HUES6 (cell line): ENCODE results near the gene EPB41L4A.
A peak's percentile ranks its signal among the peaks of the same experiment; 100 is the strongest.
"Not testable (repeated sequence)": the region's sequence is repeated elsewhere in the genome, so short reads cannot be mapped to it uniquely, and the experiment has no call there.

Experiments used
- H3K27ac ChIP-seq: 2 replicates; pipeline ENCODE4 v1.7.0; 2013; ENCODE audit warnings: low read depth, mild to moderate bottlenecking, low read length, inconsistent platforms
- H3K27me3 ChIP-seq: 2 replicates; pipeline ENCODE4 v1.6.1; 2013; ENCODE audit warnings: low read length; ENCODE audit not compliant: control insufficient read depth, insufficient read depth
- H3K36me3 ChIP-seq: 2 replicates; pipeline ENCODE4 v1.6.1; 2013; ENCODE audit warnings: low read length; ENCODE audit not compliant: control insufficient read depth, insufficient read depth
- H3K4me1 ChIP-seq: 2 replicates; pipeline ENCODE4 v1.6.1; 2013; ENCODE audit warnings: low read length; ENCODE audit not compliant: control insufficient read depth, insufficient read depth
- H3K4me3 ChIP-seq: 2 replicates; pipeline ENCODE4 v1.5.1; 2013; ENCODE audit warnings: low read depth, low read length
- H3K9ac ChIP-seq: one replicate; pipeline ENCODE4 v1.6.1; 2013; ENCODE audit warnings: mild to moderate bottlenecking, low read length
- H3K9me3 ChIP-seq: 2 replicates; pipeline ENCODE4 v1.6.1; 2013; ENCODE audit warnings: low read depth, low read length; ENCODE audit not compliant: control insufficient read depth, insufficient read depth

The EPB41L4A gene

GRCh38 chr5:112419164-112419985, at the start of gene EPB41L4A:
TSS of gene EPB41L4A (minus strand) at chr5:112419277. CDS start at chr5:112419039, 238 bp downstream.
- peak within 1 kb of the TSS; percentile 76 for H3K9ac ChIP-seq
- no peaks in the 10 kb centered on the region for H3K9me3 ChIP-seq
- no peaks in the 10 kb centered on the region for H3K4me1 ChIP-seq
- no peak within 1 kb of the TSS for H3K27ac ChIP-seq
- no peaks in the 10 kb centered on the region for H3K36me3 ChIP-seq
- H3K27me3 ChIP-seq: peaks cover 58% of the 10 kb centered on the region
- peak within 1 kb of the TSS; percentile 80 for H3K4me3 ChIP-seq

GRCh38 chr5:112467485-112467884, 48.4 kb upstream of the EPB41L4A start:
- H3K4me1 ChIP-seq: no peaks in the 10 kb centered on the region
- H3K9me3 ChIP-seq: peaks cover 8% of the 10 kb centered on the region
- H3K36me3 ChIP-seq: no peaks in the 10 kb centered on the region
- H3K27me3 ChIP-seq: no peaks in the 10 kb centered on the region
- H3K27ac ChIP-seq: no peak overlapping the region
- no peak overlapping the region for H3K4me3 ChIP-seq
- H3K9ac ChIP-seq: no peak overlapping the region

- not testable (repeated sequence) for H3K9ac ChIP-seq, H3K36me3 ChIP-seq, H3K27me3 ChIP-seq, H3K27ac ChIP-seq, H3K4me3 ChIP-seq, H3K4me1 ChIP-seq, H3K9me3 ChIP-seq
These were observed 47.2 kb upstream of the EPB41L4A start for GRCh38 chr5:112466261-112466660.

GRCh38 chr5:112447187-112447760, 28.2 kb upstream of the EPB41L4A start:
- not testable (repeated sequence) for H3K4me3 ChIP-seq, H3K9ac ChIP-seq, H3K9me3 ChIP-seq, H3K4me1 ChIP-seq, H3K27ac ChIP-seq, H3K27me3 ChIP-seq, H3K36me3 ChIP-seq

- no peaks in the 10 kb centered on the region for H3K27me3 ChIP-seq
- H3K27ac ChIP-seq: no peak overlapping the region
- H3K36me3 ChIP-seq: no peaks in the 10 kb centered on the region
- no peaks in the 10 kb centered on the region for H3K4me1 ChIP-seq
- no peak overlapping the region for H3K9ac ChIP-seq
- no peak overlapping the region for H3K4me3 ChIP-seq
- peaks cover 2% of the 10 kb centered on the region; the same call in 1 of the 2 replicates for H3K9me3 ChIP-seq
These were observed 26.7 kb upstream of the EPB41L4A start for GRCh38 chr5:112445626-112446350.

- not testable (repeated sequence) for H3K9me3 ChIP-seq, H3K4me3 ChIP-seq, H3K27me3 ChIP-seq, H3K27ac ChIP-seq, H3K4me1 ChIP-seq, H3K36me3 ChIP-seq, H3K9ac ChIP-seq
These were observed 24.9 kb upstream of the EPB41L4A start for GRCh38 chr5:112443932-112444331.

GRCh38 chr5:112440031-112440430, 21.0 kb upstream of the EPB41L4A start:
- Histone ChIP-seq H3K27me3 (no peaks in the 10 kb centered on the region), H3K27ac (no peak overlapping the region), H3K4me1 (no peaks in the 10 kb centered on the region), H3K9me3 (peaks cover 2% of the 10 kb centered on the region; the same call in 1 of the 2 replicates), H3K9ac (no peak overlapping the region), H3K4me3 (no peak overlapping the region), H3K36me3 (no peaks in the 10 kb centered on the region)

GRCh38 chr5:112436144-112436543, 17.1 kb upstream of the EPB41L4A start:
- no peak overlapping the region for H3K9ac ChIP-seq
- no peaks in the 10 kb centered on the region for H3K4me1 ChIP-seq
- no peaks in the 10 kb centered on the region for H3K36me3 ChIP-seq
- H3K4me3 ChIP-seq: no peak overlapping the region
- H3K27ac ChIP-seq: no peak overlapping the region
- H3K9me3 ChIP-seq: peaks cover 12% of the 10 kb centered on the region
- H3K27me3 ChIP-seq: no peaks in the 10 kb centered on the region

GRCh38 chr5:112434641-112435040, 15.6 kb upstream of the EPB41L4A start:
- Histone ChIP-seq H3K4me1 (no peaks in the 10 kb centered on the region), H3K4me3 (no peak overlapping the region), H3K9me3 (peaks cover 12% of the 10 kb centered on the region), H3K36me3 (no peaks in the 10 kb centered on the region), H3K27ac (no peak overlapping the region), H3K9ac (no peak overlapping the region), H3K27me3 (no peaks in the 10 kb centered on the region)

GRCh38 chr5:112426202-112426601, 7.1 kb upstream of the EPB41L4A start:
- not testable (repeated sequence) for H3K4me1 ChIP-seq, H3K9ac ChIP-seq, H3K9me3 ChIP-seq, H3K36me3 ChIP-seq, H3K27ac ChIP-seq, H3K4me3 ChIP-seq
- H3K27me3 ChIP-seq: peaks cover 14% of the 10 kb centered on the region
